H9 (cell line): ENCODE measurements around the gene PLEKHA1. TPM values are rescaled to one million over a fixed set of nuclear protein-coding genes. Genes with fewer than 3 reads are reported as not detected.

Experiments
- DNase-seq: peaks from one replicate; pipeline ENCODE4 v3.0.0-alpha.2; 2017
- H2AFZ ChIP-seq: one replicate; pipeline ENCODE4 v1.6.1; 2013; ENCODE audit warnings: mild to moderate bottlenecking, low read length, control low read depth, moderate library complexity
- H2AK5ac ChIP-seq: 2 replicates; pipeline ENCODE4 v1.6.1; 2013; ENCODE audit warnings: low read length, control low read depth, mixed read lengths; ENCODE audit not compliant: insufficient read length
- H2BK120ac ChIP-seq: one replicate; pipeline ENCODE4 v1.6.1; 2013; ENCODE audit warnings: low read depth, mild to moderate bottlenecking, low read length, control low read depth, inconsistent platforms; ENCODE audit not compliant: poor library complexity, severe bottlenecking
- H2BK12ac ChIP-seq: 2 replicates; pipeline ENCODE4 v1.6.1; 2013; ENCODE audit warnings: low read length, control low read depth, mixed read lengths, low read depth; ENCODE audit not compliant: insufficient read length
- H2BK15ac ChIP-seq: 2 replicates; pipeline ENCODE4 v1.6.1; 2013; ENCODE audit warnings: low read depth, low read length, control low read depth
- H2BK20ac ChIP-seq: one replicate; pipeline ENCODE4 v1.6.1; 2013; ENCODE audit warnings: low read depth, mild to moderate bottlenecking, low read length, control low read depth, inconsistent platforms; ENCODE audit not compliant: poor library complexity, severe bottlenecking
- H2BK5ac ChIP-seq: 2 replicates; pipeline ENCODE4 v1.6.1; 2013; ENCODE audit warnings: low read length, control low read depth, mixed read lengths; ENCODE audit not compliant: insufficient read length
- H3K14ac ChIP-seq: 2 replicates; pipeline ENCODE4 v1.6.1; 2013; ENCODE audit warnings: low read length, control low read depth; ENCODE audit not compliant: insufficient read depth
- H3K18ac ChIP-seq: 2 replicates; pipeline ENCODE4 v1.6.1; 2013; ENCODE audit warnings: low read depth, mild to moderate bottlenecking, mixed read lengths, low read length, control low read depth; ENCODE audit not compliant: insufficient read length
- H3K23ac ChIP-seq: 2 replicates; pipeline ENCODE4 v1.6.1; 2013; ENCODE audit warnings: low read length, control low read depth, mixed read lengths, low read depth; ENCODE audit not compliant: insufficient read length
- H3K23me2 ChIP-seq: 2 replicates; pipeline ENCODE4 v1.6.1; 2013; ENCODE audit warnings: low read depth, mild to moderate bottlenecking, mixed read lengths, low read length, control low read depth; ENCODE audit not compliant: insufficient read length, poor library complexity, severe bottlenecking
- H3K27ac ChIP-seq: 2 replicates; pipeline ENCODE4 v1.5.1; 2013; ENCODE audit warnings: low read length, control low read depth, mixed read lengths, low read depth; ENCODE audit not compliant: insufficient read length
- H3K27me3 ChIP-seq: 2 replicates; pipeline ENCODE4 v1.6.1; 2013; ENCODE audit warnings: low read length, control low read depth, inconsistent platforms; ENCODE audit not compliant: insufficient read depth
- H3K4ac ChIP-seq: 2 replicates; pipeline ENCODE4 v1.6.1; 2013; ENCODE audit warnings: low read depth, mild to moderate bottlenecking, control low read depth, inconsistent platforms, low read length, moderate library complexity
- H3K4me1 ChIP-seq: 2 replicates; pipeline ENCODE4 v1.6.1; 2013; ENCODE audit warnings: low read length, control low read depth, inconsistent platforms; ENCODE audit not compliant: insufficient read depth
- H3K4me2 ChIP-seq: 2 replicates; pipeline ENCODE4 v1.6.1; 2013; ENCODE audit warnings: low read length, control low read depth, mixed read lengths; ENCODE audit not compliant: insufficient read length, insufficient read depth
- H3K56ac ChIP-seq: 2 replicates; pipeline ENCODE4 v1.6.1; 2013; ENCODE audit warnings: low read depth, mild to moderate bottlenecking, mixed read lengths, low read length, control low read depth; ENCODE audit not compliant: insufficient read length
- H3K79me1 ChIP-seq: 2 replicates; pipeline ENCODE4 v1.6.1; 2013; ENCODE audit warnings: low read depth, mild to moderate bottlenecking, moderate library complexity, low read length, control low read depth, inconsistent platforms; ENCODE audit not compliant: insufficient read depth, poor library complexity, severe bottlenecking
- H3K79me2 ChIP-seq: 2 replicates; pipeline ENCODE4 v1.6.1; 2013; ENCODE audit warnings: low read length, control low read depth, inconsistent platforms; ENCODE audit not compliant: insufficient read depth
- H3K9ac ChIP-seq: 2 replicates; pipeline ENCODE4 v1.6.1; 2013; ENCODE audit warnings: low read length, control low read depth, mixed read lengths; ENCODE audit not compliant: insufficient read length; ENCODE audit errors: extremely low read depth
- H3K9me3 ChIP-seq: one replicate; pipeline ENCODE4 v1.6.1; 2013; ENCODE audit warnings: low read depth, low read length, inconsistent platforms; ENCODE audit not compliant: control insufficient read depth
- H3T11ph ChIP-seq: one replicate; pipeline ENCODE4 v1.6.1; 2013; ENCODE audit warnings: mild to moderate bottlenecking, low read length, control low read depth, inconsistent platforms
- H4K20me1 ChIP-seq: one replicate; pipeline ENCODE4 v1.6.1; 2013; ENCODE audit not compliant: control insufficient read depth, insufficient read length, insufficient read depth
- H4K5ac ChIP-seq: 2 replicates; pipeline ENCODE4 v1.6.1; 2013; ENCODE audit warnings: low read depth, mild to moderate bottlenecking, mixed read lengths, low read length, control low read depth; ENCODE audit not compliant: insufficient read length
- H4K8ac ChIP-seq: replicated peaks from 2 replicates; pipeline ENCODE4 v1.6.1; 2013; ENCODE audit warnings: low read length, control low read depth, mixed read lengths, low read depth; ENCODE audit not compliant: insufficient read length
- H4K91ac ChIP-seq: 2 replicates; pipeline ENCODE4 v1.6.1; 2013; ENCODE audit warnings: low read depth, mild to moderate bottlenecking, moderate library complexity, mixed read lengths, low read length, control low read depth; ENCODE audit not compliant: insufficient read length
- H3K27ac Mint-ChIP-seq, 3 experiments: 2 replicates in 2 of 3; 3 replicates in 1 of 3; pipeline ENCODE4 v1.8.0; 2020 to 2021; ENCODE audit warnings: mixed read lengths in 3 of 3, mild to moderate bottlenecking in 1 of 3, moderate library complexity in 1 of 3
- H3K27me3 Mint-ChIP-seq: 2 replicates; pipeline ENCODE4 v1.8.0; 2021; ENCODE audit warnings: low read depth, mild to moderate bottlenecking, moderate library complexity, mixed read lengths
- H3K36me3 Mint-ChIP-seq, 3 experiments: 2 replicates in 2 of 3; 3 replicates in 1 of 3; pipeline ENCODE4 v1.8.0; 2020 to 2021; ENCODE audit warnings: low read depth in 3 of 3, mixed read lengths in 3 of 3; ENCODE audit not compliant: insufficient read depth in 1 of 3
- H3K4me1 Mint-ChIP-seq, 2 experiments: 2 replicates each; pipeline ENCODE4 v1.8.0; 2020; ENCODE audit warnings: mixed read lengths in 2 of 2
- H3K4me3 Mint-ChIP-seq, 2 experiments: 2 replicates in 1 of 2; 3 replicates in 1 of 2; pipeline ENCODE4 v1.8.0; 2020 to 2021; ENCODE audit warnings: mild to moderate bottlenecking in 2 of 2, mixed read lengths in 2 of 2, moderate library complexity in 1 of 2
- H3K9me3 Mint-ChIP-seq, 2 experiments: 2 replicates in 1 of 2; 3 replicates in 1 of 2; pipeline ENCODE4 v1.8.0; 2020; ENCODE audit warnings: mild to moderate bottlenecking in 2 of 2, mixed read lengths in 2 of 2, moderate library complexity in 1 of 2
- CTCF ChIP-seq: fragments of 200-600 bp; sonication (generic); conservative IDR thresholded peaks from 3 replicates; pipeline ENCODE4 v1.8.0; 2021; ENCODE audit warnings: antibody characterized with exemption, mild to moderate bottlenecking
- WGBS: extraction: QIAGEN DNeasy Blood & Tissue Kit; methylation state at CpG from one replicate; pipeline ENCODE4 v1.1.7; 2013; ENCODE audit warnings: missing lambda C conversion rate, low lambda C conversion rate, mixed read lengths; ENCODE audit not compliant: insufficient read length; ENCODE audit errors: extremely low coverage; 5-methylcytosine and 5-hydroxymethylcytosine counted together
- total RNA-seq: library from RNA; stranded (reverse); gene quantifications from 2 replicates; pipeline ENCODE4 v1.2.1, GENCODE V29; 2021

Gene PLEKHA1
- total RNA-seq, 1 experiment from 2014 or later = 32.7 TPM

GRCh38 chr10:122331615-122332446 lies 42.7 kb upstream of the PLEKHA1 start:
- Mint-ChIP-seq H3K4me3 (no peak overlapping the region), H3K36me3 (0 out of 7 replicates have a peak, but pooled peaks cover 0 to 2% (median 0%) of the 10 kb centered on the region in 3 experiments), H3K9me3 (no peaks in the 10 kb centered on the region), H3K27ac (no peak overlapping the region; a peak in 1 of 7 replicates), H3K27me3 (peaks cover 6% of the 10 kb centered on the region), H3K4me1 (peaks cover 10 to 18% of the 10 kb centered on the region in 2 experiments)
- H3K4ac ChIP-seq = no peak overlapping the region
- H3K18ac ChIP-seq = no peak overlapping the region
- H4K5ac ChIP-seq = no peak overlapping the region
- WGBS = no CpG with 5 or more reads among the region's 16 CpGs
- H4K8ac ChIP-seq = no peak overlapping the region
- H3K9ac ChIP-seq = no peak overlapping the region
- TF ChIP-seq CTCF = no peak
- no peak for DNase-seq
- H3K23me2 ChIP-seq = no peaks in the 10 kb centered on the region
- H3K4me1 ChIP-seq = no peaks in the 10 kb centered on the region
- H4K91ac ChIP-seq = no peak overlapping the region
- H3K79me2 ChIP-seq = no peaks in the 10 kb centered on the region
- H2BK12ac ChIP-seq = no peak overlapping the region
- no peaks in the 10 kb centered on the region for H3K9me3 ChIP-seq
- no peak overlapping the region for H3K4me2 ChIP-seq
- no peak overlapping the region for H2BK5ac ChIP-seq
- H3K79me1 ChIP-seq = no peaks in the 10 kb centered on the region
- H2BK120ac ChIP-seq = no peak overlapping the region
- no peak overlapping the region for H2BK20ac ChIP-seq
- H3K27me3 ChIP-seq = no peaks in the 10 kb centered on the region
- H3K14ac ChIP-seq = no peak overlapping the region; the same call in 1 of the 2 replicates
- H4K20me1 ChIP-seq = no peaks in the 10 kb centered on the region
- H2BK15ac ChIP-seq = no peak overlapping the region
- H3K56ac ChIP-seq = no peak overlapping the region
- no peak overlapping the region for H3K27ac ChIP-seq
- no peak overlapping the region for H2AFZ ChIP-seq
- H2AK5ac ChIP-seq = no peak overlapping the region
- no peak overlapping the region for H3T11ph ChIP-seq
- H3K23ac ChIP-seq = no peak overlapping the region
